Heart left ventricle (tissue), 13 donors: ENCODE data around the gene FBXO31.

ENCODE experiments used
- CTCF ChIP-seq, 12 donors: fragments of 200-600 bp; sonication (generic) in 4 of 12; IDR thresholded peaks; one replicate each; pipeline versions ENCODE4 v1.5.0 to v1.8.0; 2018 to 2022; ENCODE audit warnings: antibody characterized with exemption in 12 of 12, mild to moderate bottlenecking in 5 of 12
- POLR2A ChIP-seq, 2 donors: fragments of 450-650 bp; IDR thresholded peaks; one replicate each; pipeline ENCODE4 v1.6.1; 2017; ENCODE audit warnings: antibody characterized with exemption in 2 of 2, mild to moderate bottlenecking in 2 of 2, moderate library complexity in 2 of 2
- donor health status: ischemic (EF 13 %, LVEDD 7.1; RV severe dilation, severe dysfunction).
- donor health status: DM: no; HTN: yes; CAD: no.
- donor health status: DM: no; HTN: no; CAD: no.
- donor health status: ischemic (EF 25% LVEDD 6.9; RV normal size, moderate dysfunction).
- donor health status: ischemic (EF 25% LVEDD 5.7; RV mildly dilated, moderate dysfunction).
- donor health status: ischemic (EF 35%, LVEDD 5.7; RV mildly dilated, moderate dysfunction).
- donor health status: nonischemic (EF 11% LVEDD 7.7; RV severe dilation, severe dysfunction).
- donor health status: DM: yes; HTN: yes; CAD: no.
- donor health status: PGD.
- donor health status: ischemic (EF 29% LVEDD 5.4; RV normal size, mild dysfunction).
- donor health status: nonischemic (EF 23%, LVEDD 6.1; RV moderate dilation, normal function).

GRCh38 chr16:87332150-87332549 is 51.4 kb downstream of the FBXO31 start:
- TF ChIP-seq CTCF (IDR thresholded peaks at IDR 0.05) = no peak
- no peak for TF ChIP-seq POLR2A (IDR thresholded peaks at IDR 0.05)
